Measurements from ENCODE around the gene S100A10.
A peak's percentile ranks its signal among the peaks of the same experiment; 100 is the strongest.

S100A10 gene

GRCh38 chr1:151985768-151986167, 7.9 kb downstream of the S100A10 start:
- DNase-seq, result no peak

GRCh38 chr1:151985270-151985669, 8.4 kb downstream of the S100A10 start:
- no peak for DNase-seq

- DNase-seq, result peak; percentile 64
These were observed 9.2 kb downstream of the S100A10 start for GRCh38 chr1:151984313-151984956.

GRCh38 chr1:151982300-151983005, 11.2 kb downstream of the S100A10 start:
- no peak for DNase-seq

DNA sequence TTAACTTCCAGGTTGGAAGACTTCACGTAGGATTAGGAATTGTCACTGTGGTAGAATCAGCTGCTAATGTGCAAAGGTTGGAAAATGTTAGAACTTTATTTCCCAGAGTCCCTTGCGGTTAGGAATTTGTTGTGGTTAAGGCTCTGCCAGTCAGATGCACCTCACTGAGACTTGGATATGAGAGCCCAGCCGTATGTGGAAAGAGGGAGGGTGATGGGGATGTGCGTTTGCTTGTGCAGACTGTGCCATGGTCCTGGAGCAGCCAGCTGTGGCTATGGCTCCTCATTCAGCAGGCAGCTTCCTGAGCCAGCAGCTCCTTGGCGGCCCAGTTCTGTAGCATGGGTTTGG, 12.5 kb downstream of the S100A10 start:
- DNase-seq, result no peak

DNA sequence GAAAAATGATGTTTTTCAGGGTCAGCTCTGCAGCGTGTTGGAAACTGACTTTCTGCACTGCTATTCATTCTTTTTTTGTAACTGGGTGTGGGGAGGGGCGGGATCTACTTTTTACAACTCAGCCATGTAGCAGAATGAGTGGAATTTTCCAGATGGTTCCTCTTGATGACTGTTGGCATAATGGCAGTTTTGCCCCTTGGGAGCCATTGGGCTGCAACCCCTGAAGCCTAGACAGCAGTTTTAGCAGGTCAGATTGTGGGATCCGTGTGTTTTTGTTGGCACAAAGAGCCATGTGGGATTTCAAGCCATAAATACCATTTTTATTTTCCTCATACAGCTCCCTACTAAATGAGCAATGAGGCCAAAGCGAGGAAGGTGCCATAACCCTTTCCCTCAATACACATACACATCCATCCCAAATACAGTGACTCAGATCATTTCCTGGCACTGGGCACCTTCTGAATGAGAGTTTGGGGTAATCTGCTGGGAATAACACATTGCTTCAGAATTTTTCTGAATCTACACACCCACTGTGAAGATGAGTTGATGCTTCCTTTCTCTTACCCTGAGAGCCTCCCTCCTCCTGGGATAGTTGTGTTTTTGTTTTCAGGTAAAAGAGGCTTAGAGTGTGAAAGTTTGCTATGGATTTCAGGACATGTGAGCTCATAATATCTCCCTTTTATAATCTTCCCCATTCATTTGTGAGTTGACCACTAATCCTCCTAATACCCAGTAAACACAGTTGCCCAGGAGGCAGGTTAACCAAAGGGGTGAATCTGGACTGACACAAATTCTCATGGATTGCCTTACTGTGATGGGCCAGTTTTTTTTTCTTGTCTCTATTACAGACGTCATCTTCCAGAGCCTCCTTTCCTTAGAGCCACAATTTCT, 13.1 kb downstream of the S100A10 start:
- DNase-seq, result peak; percentile 91

DNA sequence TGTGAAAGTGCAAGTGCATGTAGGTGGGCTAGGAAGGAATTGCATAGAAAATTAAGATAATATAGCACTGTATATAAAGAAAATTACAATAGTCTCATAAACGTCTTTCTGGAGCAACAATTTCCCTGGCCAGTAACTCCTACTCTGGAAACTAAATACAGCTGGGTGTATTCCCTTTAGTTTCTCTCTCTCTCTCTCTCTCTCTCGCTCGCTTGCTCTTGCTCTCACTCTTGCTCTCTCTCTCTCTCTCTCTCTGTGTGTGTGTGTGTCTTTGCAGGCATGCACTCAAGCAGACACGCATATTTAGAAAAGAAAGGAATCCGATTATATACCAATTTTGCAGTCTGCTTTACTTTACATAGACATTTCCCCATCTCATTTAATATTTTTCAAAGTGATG, 14.7 kb downstream of the S100A10 start:
- no peak for DNase-seq

- no peak for DNase-seq
These were observed 15.9 kb downstream of the S100A10 start for GRCh38 chr1:151977662-151978230.

DNA sequence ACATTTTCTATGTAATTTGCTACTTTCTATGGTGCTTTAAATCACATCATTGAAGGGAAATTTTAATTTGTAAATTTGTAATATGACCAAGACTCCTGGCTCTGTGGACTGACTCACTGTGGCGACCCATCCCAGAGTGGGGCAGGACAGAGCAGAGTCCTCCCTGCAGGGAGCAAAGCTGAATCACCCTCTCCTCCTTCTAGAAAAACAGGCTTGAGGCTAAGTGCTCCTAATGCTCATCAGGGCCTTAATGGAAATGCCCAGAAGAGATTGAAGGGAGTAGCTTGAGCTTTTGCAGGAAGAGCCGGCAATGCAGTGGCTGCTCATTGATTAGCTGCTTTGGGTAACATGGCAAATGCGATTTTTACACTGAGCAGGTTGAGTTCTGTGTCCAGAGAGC, 16.8 kb downstream of the S100A10 start:
- DNase-seq, result peak; percentile 68

DNA sequence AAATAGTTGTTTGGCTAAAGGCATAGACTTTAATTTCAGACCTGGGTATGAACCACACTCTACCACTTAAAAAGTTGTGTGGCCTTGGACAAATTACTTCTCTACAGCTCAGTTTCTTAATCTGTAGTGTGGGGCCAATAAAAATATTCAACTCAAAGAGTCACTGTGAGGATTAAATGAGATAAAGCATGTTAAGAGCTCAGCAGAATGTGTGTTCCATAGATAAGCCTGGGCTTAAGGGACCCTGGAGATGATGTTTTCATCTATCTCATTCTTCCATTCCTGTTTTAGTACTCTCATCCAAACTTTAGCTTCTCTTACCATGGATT, 17.7 kb downstream of the S100A10 start:
- DNase-seq, result no peak

DNA sequence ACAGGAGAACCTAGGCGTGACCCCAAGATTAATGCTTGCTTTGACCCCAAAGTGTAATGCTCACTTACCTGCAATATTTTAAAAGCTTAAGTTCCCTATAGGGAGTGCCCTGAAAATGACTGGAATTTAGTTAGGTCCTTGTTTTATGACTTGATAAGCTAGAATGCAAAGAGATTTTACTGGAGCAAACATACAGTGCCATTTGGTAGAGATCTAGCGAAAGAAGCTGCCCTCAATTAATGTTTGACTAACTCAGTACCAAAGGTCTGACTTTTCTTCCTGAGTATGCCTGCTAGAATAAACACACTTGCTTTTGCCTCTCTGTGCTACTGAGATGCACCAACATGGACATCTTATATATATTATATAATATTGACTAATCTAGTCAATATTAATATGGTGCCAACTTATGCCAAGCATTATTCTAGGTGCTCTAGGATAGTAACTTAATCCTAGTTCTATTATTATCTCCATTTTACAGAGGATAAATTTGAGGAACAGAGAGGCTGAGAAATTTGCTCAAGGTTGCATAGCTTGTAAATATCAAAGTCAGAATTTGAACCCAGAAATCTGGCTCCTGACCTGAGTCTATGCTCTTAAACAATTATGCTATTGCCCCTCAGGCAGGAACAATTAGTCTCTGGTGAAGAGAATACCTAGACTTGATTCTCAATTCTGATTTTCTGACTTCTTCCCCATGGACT, 18.2 kb downstream of the S100A10 start:
- no peak for DNase-seq

GRCh38 chr1:151972542-151973248, 21.0 kb downstream of the S100A10 start:
- DNase-seq, result peak; percentile 84

- DNase-seq, result peak; percentile 72
These were observed 23.0 kb downstream of the S100A10 start for GRCh38 chr1:151970626-151971025.

GRCh38 chr1:151970128-151970527, 23.5 kb downstream of the S100A10 start:
- no peak for DNase-seq

DNA sequence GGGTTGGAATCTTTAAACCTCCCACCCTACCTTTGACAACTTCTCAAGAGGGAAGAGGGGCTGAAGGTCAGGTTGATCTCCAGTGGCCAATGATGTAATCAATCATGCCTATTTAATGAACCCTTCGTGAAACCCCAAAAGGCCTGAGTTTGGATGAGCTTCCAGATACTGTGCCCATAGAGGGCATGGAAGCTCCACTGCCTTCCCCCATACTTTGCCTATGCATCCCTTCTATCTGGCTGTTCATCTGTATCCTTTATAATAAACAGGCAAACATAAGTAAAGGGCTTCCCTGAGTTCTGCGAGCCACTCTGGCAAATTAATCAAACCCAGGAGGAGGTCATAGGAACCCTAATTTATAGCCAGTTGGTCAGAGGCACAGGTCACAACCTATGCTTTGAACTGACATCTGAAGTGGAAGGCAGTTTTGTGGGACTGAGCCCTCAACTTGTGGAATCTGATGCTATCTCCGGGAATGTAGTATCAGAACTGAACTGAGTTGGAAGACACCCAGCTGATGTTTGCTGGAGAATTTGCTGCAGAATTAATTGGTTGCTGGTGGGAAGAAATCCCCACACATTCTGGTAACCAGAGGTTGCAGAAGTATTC, 24.8 kb downstream of the S100A10 start:
- no peak for DNase-seq

GRCh38 chr1:151968058-151968457, 25.6 kb downstream of the S100A10 start:
- DNase-seq, result peak; percentile 54

DNA sequence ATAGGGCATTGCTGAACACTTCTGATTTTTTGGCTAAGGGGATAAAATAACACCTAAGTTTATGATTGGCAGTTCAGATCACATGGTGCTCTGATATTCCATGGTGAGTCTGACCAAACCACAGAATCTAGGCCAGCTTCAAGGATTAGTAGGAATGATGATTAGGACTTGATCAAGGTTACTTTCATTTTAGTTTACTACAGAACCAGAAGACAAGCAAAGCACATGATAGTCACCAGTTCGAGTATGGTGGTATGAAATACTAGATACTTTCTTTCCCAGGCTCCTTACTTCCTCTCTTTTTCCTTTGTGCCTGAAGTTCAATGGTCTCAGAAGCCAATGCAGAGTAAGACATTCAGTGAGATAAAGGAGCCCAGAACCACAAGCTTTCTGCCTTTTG, 26.6 kb downstream of the S100A10 start:
- DNase-seq, result no peak

DNA sequence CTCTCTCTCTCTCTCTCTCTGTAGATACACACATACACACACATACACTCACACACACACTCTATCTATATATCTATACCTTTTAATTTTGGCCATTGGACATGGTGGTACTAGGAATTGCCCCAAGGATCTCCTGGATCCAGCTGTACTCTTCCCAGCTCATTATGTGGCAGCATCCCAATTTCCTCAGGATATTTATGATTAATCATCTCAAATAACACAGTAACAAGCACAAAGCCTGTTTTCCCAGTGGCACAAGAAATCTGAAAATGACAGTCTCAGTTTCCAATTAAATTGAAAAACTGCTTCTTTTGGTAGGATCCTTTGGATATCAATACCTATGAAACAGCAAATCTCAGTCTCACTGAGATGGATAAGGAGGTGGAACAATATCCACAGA, 27.6 kb downstream of the S100A10 start:
- DNase-seq, result no peak

- no peak for DNase-seq
These were observed 29.1 kb downstream of the S100A10 start for GRCh38 chr1:151964510-151964909.

DNA sequence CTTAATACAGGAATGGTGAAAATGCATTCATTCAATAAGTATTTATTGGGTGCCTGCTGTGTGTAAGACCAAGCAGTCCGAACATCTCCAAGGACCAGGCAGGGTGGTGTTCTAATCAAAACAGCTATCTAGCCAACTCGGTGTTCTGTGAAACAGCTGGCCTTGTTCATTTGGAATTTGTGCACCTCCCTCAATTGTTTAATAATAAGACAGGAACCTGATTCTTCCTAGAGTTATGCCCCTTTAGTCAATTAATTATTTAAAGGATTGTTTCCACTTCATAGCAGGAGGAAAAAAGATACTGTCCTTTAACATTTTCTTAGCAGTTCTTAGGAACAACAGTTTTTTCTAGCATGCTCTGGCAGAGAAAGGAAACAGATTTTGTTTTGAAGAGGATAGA, 30.4 kb downstream of the S100A10 start:
- no peak for DNase-seq

DNA sequence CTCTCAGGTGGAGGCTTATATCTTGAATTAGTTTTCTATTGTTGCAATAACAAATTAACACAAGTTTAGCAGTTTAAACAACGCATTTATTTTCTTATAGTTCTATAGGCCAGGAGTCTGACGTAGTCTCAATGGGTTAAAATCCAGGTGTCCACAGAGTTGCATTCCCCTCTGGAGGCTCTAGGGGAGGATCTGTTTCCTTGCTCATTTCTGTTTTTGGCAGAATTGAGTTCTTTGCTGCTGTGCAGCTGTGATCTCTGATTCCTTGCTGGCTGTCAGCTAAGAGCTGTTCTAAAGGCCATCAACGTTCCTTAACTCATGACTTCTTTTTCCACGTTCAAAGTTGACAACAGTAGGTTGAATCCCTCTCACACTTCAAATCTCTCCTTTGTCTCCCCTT, 31.8 kb downstream of the S100A10 start:
- no peak for DNase-seq

All from fibroblast of upper back skin (primary cell).